Common myeloid progenitor, CD34-positive (primary cell): ENCODE measurements around the gene HAND1.

Source experiments
- CTCF ChIA-PET: fragments of 350-600 bp; sonication (Branson Sonifier 250); formaldehyde crosslinking; loops from one replicate; lab custom pipeline; 2021; ENCODE audit warnings: antibody characterized with exemption; lab: Charles Lee
- POLR2A ChIA-PET: fragments of 350-600 bp; sonication (Branson Sonifier 250); formaldehyde crosslinking; loops from one replicate; lab custom pipeline; 2021; ENCODE audit warnings: antibody characterized with exemption; lab: Charles Lee
- DNase-seq, 3 donors: peaks; one replicate each; pipeline versions ENCODE4 v3.0.0 to v3.0.0-alpha.2; 2013
- H3K27ac ChIP-seq, 2 experiments: 1 replicate in 1 of 2; 2 replicates in 1 of 2; pipeline ENCODE4 v1.7.0; 2013; ENCODE audit warnings: inconsistent platforms in 2 of 2, low read length in 2 of 2, mild to moderate bottlenecking in 2 of 2, low read depth in 1 of 2, moderate library complexity in 1 of 2; ENCODE audit not compliant: severe bottlenecking in 2 of 2, insufficient read depth in 1 of 2, poor library complexity in 1 of 2
- H3K27me3 ChIP-seq, 5 experiments: replicated peaks in 2 of 5; 1 replicate in 3 of 5; 2 replicates in 2 of 5; pipeline versions ENCODE4 v1.6.1 to v1.7.0; 2013; ENCODE audit warnings: low read length in 4 of 5, mild to moderate bottlenecking in 2 of 5, moderate library complexity in 2 of 5, inconsistent platforms in 1 of 5; ENCODE audit not compliant: insufficient read depth in 5 of 5, control insufficient read depth in 4 of 5
- H3K36me3 ChIP-seq, 4 experiments: 1 replicate in 2 of 4; 2 replicates in 2 of 4; pipeline versions ENCODE4 v1.6.1 to v1.7.0; 2013; ENCODE audit warnings: low read length in 3 of 4, control low read depth in 1 of 4, mild to moderate bottlenecking in 1 of 4; ENCODE audit not compliant: control insufficient read depth in 4 of 4, insufficient read depth in 4 of 4
- H3K4me1 ChIP-seq, 4 experiments: 1 replicate in 3 of 4; 2 replicates in 1 of 4; pipeline versions ENCODE4 v1.6.1 to v1.7.1; 2013; ENCODE audit warnings: low read length in 3 of 4, mild to moderate bottlenecking in 3 of 4, control low read depth in 1 of 4, inconsistent platforms in 1 of 4, moderate library complexity in 1 of 4; ENCODE audit not compliant: control insufficient read depth in 4 of 4, insufficient read depth in 4 of 4; ENCODE audit errors: control extremely low read depth in 1 of 4
- H3K4me3 ChIP-seq, 7 experiments: 1 replicate in 4 of 7; 2 replicates in 3 of 7; pipeline versions ENCODE4 v1.5.1 to v1.7.0; 2013; ENCODE audit warnings: mild to moderate bottlenecking in 7 of 7, low read length in 6 of 7, moderate library complexity in 6 of 7, inconsistent platforms in 2 of 7, low read depth in 2 of 7, control low read depth in 1 of 7; ENCODE audit not compliant: insufficient read depth in 4 of 7, control insufficient read depth in 1 of 7; ENCODE audit errors: extremely low read depth in 1 of 7
- H3K9me3 ChIP-seq, 5 experiments: 1 replicate in 4 of 5; 2 replicates in 1 of 5; pipeline versions ENCODE4 v1.6.1 to v1.7.1; 2013; ENCODE audit warnings: low read length in 4 of 5, mild to moderate bottlenecking in 2 of 5, inconsistent platforms in 1 of 5, low read depth in 1 of 5, moderate library complexity in 1 of 5; ENCODE audit not compliant: control insufficient read depth in 4 of 5, insufficient read depth in 2 of 5; ENCODE audit errors: control extremely low read depth in 1 of 5
- WGBS: methylation state at CpG from one replicate; pipeline ENCODE4 v1.1.5; 2013; ENCODE audit not compliant: insufficient coverage; 5-methylcytosine and 5-hydroxymethylcytosine counted together

HAND1 gene

GRCh38 chr5:154430466-154430865, 47.6 kb downstream of the HAND1 start:
- POLR2A ChIA-PET = interaction anchor here (1.2 kb wide), 1 partner anchor 14 kb away, joined by 3 read pairs; no protein-coding TSS in a partner anchor
- no peak overlapping the region for H3K27ac ChIP-seq

GRCh38 chr5:154429341-154429740, 48.7 kb downstream of the HAND1 start:
- POLR2A ChIA-PET = no interaction called here
- Histone ChIP-seq H3K27ac (no peak overlapping the region), H3K4me3 (no peak overlapping the region), H3K36me3 (peaks cover 0 to 3% (median 0%) of the 10 kb centered on the region in 4 experiments), H3K4me1 (peaks cover 0 to 4% (median 0%) of the 10 kb centered on the region in 4 experiments), H3K27me3 (no peaks in the 10 kb centered on the region), H3K9me3 (no peaks in the 10 kb centered on the region)
- CTCF ChIA-PET = interaction anchor here (0.9 to 3.4 kb wide), 3 partner anchors 8 to 38 kb away, joined by 3 to 18 read pairs (median 5); no protein-coding TSS in a partner anchor
- WGBS = 100% methylated on average over 1 of the region's 1 CpG
- no peak for DNase-seq

More at GRCh38 chr5:154430466-154430865, 47.6 kb downstream of the HAND1 start:
- H3K4me3 ChIP-seq = no peak overlapping the region
- peaks cover 0 to 8% (median 4%) of the 10 kb centered on the region in 4 experiments for H3K36me3 ChIP-seq
- WGBS = 100% methylated on average over 1 of the region's 4 CpGs
- no peak for DNase-seq
- no peaks in the 10 kb centered on the region for H3K9me3 ChIP-seq
- H3K4me1 ChIP-seq = peaks cover 0 to 4% (median 0%) of the 10 kb centered on the region in 4 experiments
- no peaks in the 10 kb centered on the region for H3K27me3 ChIP-seq
- CTCF ChIA-PET = interaction anchor here (0.6 to 3.4 kb wide), 6 partner anchors 9 to 179 kb away, joined by 3 to 18 read pairs (median 4); no protein-coding TSS in a partner anchor

GRCh38 chr5:154428208-154428607, 49.8 kb downstream of the HAND1 start:
- Histone ChIP-seq H3K9me3 (peaks cover 0 to 6% (median 0%) of the 10 kb centered on the region in 5 experiments), H3K27ac (no peak overlapping the region), H3K27me3 (no peaks in the 10 kb centered on the region), H3K4me3 (no peak overlapping the region), H3K4me1 (peaks cover 0 to 4% (median 0%) of the 10 kb centered on the region in 4 experiments), H3K36me3 (peaks cover 0 to 3% (median 0%) of the 10 kb centered on the region in 4 experiments)
- CTCF ChIA-PET = no interaction called here
- no peak for DNase-seq
- no CpG with 5 or more reads among the region's 3 CpGs for WGBS
- POLR2A ChIA-PET = no interaction called here
